ENCODE results near the gene MATN1.

DNA sequence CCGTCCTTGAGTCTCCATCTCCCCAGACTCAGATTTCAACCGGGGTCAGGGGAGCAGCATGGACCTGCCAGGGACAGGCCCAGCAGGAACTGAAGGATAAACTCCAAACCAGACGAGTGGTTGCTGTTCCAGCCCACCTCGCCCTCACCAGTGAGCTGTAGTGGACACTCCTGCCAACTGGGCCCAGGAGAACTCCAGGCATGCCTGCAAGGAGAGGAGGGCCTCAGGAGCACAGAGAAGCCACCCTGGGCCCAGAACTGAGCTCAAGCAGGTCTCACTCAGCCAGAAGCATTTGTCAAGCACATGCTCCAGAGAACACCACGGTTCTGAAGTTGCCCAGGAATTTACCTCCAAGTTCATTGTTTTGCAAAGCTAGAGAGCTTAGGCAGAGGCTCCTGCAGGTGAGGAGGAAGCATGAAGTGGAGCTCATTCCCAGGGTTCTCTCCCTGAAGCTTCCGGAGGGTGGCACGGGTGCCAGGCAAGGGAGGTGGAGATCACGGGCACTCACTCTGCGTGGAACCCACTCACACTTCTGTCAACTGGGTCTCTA is 61.0 kb downstream of the MATN1 start:
- TF ChIP-seq, protein P1, sequence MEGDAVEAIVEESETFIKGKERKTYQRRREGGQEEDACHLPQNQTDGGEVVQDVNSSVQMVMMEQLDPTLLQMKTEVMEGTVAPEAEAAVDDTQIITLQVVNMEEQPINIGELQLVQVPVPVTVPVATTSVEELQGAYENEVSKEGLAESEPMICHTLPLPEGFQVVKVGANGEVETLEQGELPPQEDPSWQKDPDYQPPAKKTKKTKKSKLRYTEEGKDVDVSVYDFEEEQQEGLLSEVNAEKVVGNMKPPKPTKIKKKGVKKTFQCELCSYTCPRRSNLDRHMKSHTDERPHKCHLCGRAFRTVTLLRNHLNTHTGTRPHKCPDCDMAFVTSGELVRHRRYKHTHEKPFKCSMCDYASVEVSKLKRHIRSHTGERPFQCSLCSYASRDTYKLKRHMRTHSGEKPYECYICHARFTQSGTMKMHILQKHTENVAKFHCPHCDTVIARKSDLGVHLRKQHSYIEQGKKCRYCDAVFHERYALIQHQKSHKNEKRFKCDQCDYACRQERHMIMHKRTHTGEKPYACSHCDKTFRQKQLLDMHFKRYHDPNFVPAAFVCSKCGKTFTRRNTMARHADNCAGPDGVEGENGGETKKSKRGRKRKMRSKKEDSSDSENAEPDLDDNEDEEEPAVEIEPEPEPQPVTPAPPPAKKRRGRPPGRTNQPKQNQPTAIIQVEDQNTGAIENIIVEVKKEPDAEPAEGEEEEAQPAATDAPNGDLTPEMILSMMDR (IDR thresholded peaks at IDR 0.05; ENCODE audit: low read depth, low read length, poor library complexity, severe bottlenecking) = no peak
- no peak for TF ChIP-seq EZH2phosphoT487 (IDR thresholded peaks at IDR 0.05; ENCODE audit: borderline replicate concordance, low read length)
